ENCODE results near the gene PRKCE.

Gene PRKCE

DNA sequence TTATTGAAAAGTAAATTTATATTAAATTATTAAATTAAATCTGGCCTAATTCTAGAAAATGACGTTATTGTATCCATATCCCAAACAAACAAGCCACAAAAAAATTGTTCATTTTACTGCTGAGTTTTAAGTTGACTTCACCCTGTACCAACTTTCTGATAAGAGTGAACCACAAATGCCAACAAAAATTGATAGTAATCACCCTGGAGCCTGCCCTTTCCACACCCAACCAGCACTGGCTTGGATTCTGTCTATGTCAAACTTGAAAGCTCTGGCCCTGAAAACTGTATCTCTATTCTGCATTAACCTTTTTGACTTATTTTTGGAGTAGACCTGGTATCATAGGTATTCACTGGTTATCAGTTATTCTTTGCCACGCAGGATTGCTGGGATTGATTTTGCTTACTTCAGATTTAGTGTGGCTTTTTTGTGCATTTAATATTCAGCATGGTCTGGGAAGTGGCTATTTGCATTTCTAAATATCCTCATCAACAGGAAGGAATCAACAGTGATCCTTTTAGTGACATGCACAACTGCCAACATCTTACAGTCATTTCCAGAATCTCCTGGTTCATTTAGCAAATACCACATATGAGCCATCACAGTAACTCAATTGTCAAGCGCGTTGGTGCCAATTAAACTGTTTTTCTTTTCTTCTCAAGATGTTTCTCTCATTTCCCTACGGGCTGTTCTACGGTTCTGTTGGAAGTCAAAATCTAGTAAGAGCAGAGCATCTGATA, 29.0 kb upstream of the PRKCE start:
- DNase-seq (ENCODE audit: low read depth, low spot score) = no peak
- Histone ChIP-seq H3K4me1 (ENCODE audit: insufficient read depth, insufficient read length) (no peaks in the 10 kb centered on the region), H3K36me3 (ENCODE audit: insufficient read depth, insufficient read length, low read length) (no peaks in the 10 kb centered on the region), H3K4me3 (ENCODE audit: insufficient read length, low read depth) (no peak overlapping the region), H3K9me3 (ENCODE audit: insufficient read depth, low read length) (no peaks in the 10 kb centered on the region), H3K27me3 (ENCODE audit: insufficient read depth, insufficient read length) (no peaks in the 10 kb centered on the region), H3K9ac (ENCODE audit: insufficient read length, low read depth) (no peak overlapping the region)
- TF ChIP-seq SUZ12 (IDR thresholded peaks at IDR 0.05; ENCODE audit: extremely low read depth, insufficient read depth, insufficient read length) (no peak), ZNF274 (IDR thresholded peaks at IDR 0.05; ENCODE audit: low read depth, low read length) (no peak), YY1 (IDR thresholded peaks at IDR 0.05; ENCODE audit: insufficient read depth, insufficient read length) (no peak)

DNA sequence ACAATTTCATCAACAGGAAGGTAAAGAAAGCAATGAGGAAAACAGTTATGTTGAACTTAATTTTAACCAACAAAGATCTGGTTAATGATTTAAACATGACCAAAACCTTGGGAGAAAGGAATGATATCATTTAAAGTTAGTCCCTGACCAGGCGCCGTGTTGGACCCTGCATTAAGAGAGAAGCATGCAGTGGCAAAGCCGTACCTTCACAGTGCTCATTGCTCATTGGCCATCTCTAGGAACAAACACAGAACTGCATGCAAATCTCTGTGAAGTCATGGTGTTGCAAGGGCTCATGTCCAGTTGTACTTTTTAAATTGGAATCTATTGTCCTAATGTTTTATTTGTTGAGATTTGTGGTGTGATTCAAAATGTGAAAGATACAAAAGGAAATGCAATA, 28.4 kb upstream of the PRKCE start:
- Histone ChIP-seq H3K9ac (ENCODE audit: insufficient read length, low read depth) (no peak overlapping the region), H3K4me3 (ENCODE audit: insufficient read length, low read depth) (no peak overlapping the region), H3K4me1 (ENCODE audit: insufficient read depth, insufficient read length) (no peaks in the 10 kb centered on the region), H3K36me3 (ENCODE audit: insufficient read depth, insufficient read length, low read length) (no peaks in the 10 kb centered on the region), H3K9me3 (ENCODE audit: insufficient read depth, low read length) (no peaks in the 10 kb centered on the region), H3K27me3 (ENCODE audit: insufficient read depth, insufficient read length) (no peaks in the 10 kb centered on the region)
- TF ChIP-seq ZNF274 (IDR thresholded peaks at IDR 0.05; ENCODE audit: low read depth, low read length) (no peak), SUZ12 (IDR thresholded peaks at IDR 0.05; ENCODE audit: extremely low read depth, insufficient read depth, insufficient read length) (no peak), YY1 (IDR thresholded peaks at IDR 0.05; ENCODE audit: insufficient read depth, insufficient read length) (no peak)
- DNase-seq (ENCODE audit: low read depth, low spot score) = no peak

DNA sequence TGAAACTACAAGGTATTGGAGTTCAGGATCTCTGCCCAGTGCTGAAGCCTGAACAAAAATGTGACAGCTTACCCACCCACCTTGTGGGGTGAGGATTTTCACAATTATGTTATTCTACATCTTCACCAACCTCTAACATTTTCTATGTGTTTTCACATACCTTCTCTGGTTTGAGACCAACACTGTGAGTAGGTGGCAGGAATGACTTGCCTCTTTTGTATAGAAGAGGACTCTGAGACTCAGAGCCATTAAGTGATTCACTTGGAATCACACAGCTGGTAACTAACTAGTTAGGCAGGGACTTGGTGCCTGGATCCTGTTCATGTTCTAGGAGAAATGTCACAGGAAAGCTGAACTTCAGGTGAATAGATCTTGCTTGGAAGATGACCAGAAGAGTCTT, 25.7 kb upstream of the PRKCE start:
- H3K36me3 ChIP-seq (ENCODE audit: insufficient read depth, insufficient read length, low read length) = no peaks in the 10 kb centered on the region
- TF ChIP-seq ZNF274 (IDR thresholded peaks at IDR 0.05; ENCODE audit: low read depth, low read length) = no peak
- TF ChIP-seq YY1 (IDR thresholded peaks at IDR 0.05; ENCODE audit: insufficient read depth, insufficient read length) = no peak
- TF ChIP-seq SUZ12 (IDR thresholded peaks at IDR 0.05; ENCODE audit: extremely low read depth, insufficient read depth, insufficient read length) = no peak
- H3K4me1 ChIP-seq (ENCODE audit: insufficient read depth, insufficient read length) = no peaks in the 10 kb centered on the region
- H3K27me3 ChIP-seq (ENCODE audit: insufficient read depth, insufficient read length) = no peaks in the 10 kb centered on the region
- H3K4me3 ChIP-seq (ENCODE audit: insufficient read length, low read depth) = no peak overlapping the region
- DNase-seq (ENCODE audit: low read depth, low spot score) = no peak
- no peaks in the 10 kb centered on the region for H3K9me3 ChIP-seq (ENCODE audit: insufficient read depth, low read length)
- H3K9ac ChIP-seq (ENCODE audit: insufficient read length, low read depth) = no peak overlapping the region

DNA sequence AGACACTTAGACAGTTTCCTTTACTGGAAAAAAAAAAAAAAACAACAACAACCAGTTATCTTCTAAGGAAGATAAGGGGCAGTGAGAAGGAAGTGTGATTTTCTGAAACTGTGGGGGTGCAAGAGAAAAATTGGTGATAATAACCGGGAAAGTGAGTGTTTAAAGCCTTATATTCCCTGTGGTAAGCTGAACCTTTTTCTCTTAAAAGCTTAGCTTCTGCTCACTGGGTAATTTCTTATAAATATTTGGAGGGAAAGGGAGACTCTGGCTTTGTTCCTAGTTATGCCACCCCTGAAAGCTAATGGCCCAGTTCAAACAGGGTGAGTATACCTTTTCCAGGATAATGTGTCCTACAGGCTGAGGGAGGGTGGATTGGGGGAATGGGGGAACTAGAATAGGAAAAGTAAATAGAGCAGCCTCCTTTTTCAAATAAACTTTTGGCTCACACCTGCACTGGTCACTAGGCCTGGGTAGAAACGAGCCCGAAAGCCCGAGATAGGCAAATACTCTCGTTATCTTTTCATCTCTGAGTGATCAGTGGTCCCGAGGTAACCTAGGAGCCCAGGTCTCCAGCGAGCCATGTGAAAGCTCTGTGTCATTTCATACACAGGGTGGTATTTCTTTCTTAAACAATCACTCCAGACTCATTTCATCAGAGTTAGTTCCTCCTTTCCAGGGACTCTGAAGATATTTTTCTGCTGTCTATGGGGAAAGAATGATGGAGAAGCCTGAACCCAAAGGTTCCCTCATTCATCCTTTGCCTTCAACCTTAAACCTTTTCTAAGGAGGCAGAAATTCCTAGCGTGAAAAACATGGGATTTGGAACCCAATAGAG, 24.9 kb upstream of the PRKCE start:
- no peaks in the 10 kb centered on the region for H3K4me1 ChIP-seq (ENCODE audit: insufficient read depth, insufficient read length)
- no peaks in the 10 kb centered on the region for H3K9me3 ChIP-seq (ENCODE audit: insufficient read depth, low read length)
- H3K4me3 ChIP-seq (ENCODE audit: insufficient read length, low read depth) = no peak overlapping the region
- TF ChIP-seq ZNF274 (IDR thresholded peaks at IDR 0.05; ENCODE audit: low read depth, low read length) (no peak), SUZ12 (IDR thresholded peaks at IDR 0.05; ENCODE audit: extremely low read depth, insufficient read depth, insufficient read length) (no peak), YY1 (IDR thresholded peaks at IDR 0.05; ENCODE audit: insufficient read depth, insufficient read length) (no peak)
- H3K27me3 ChIP-seq (ENCODE audit: insufficient read depth, insufficient read length) = no peaks in the 10 kb centered on the region
- no peak for DNase-seq (ENCODE audit: low read depth, low spot score)
- H3K36me3 ChIP-seq (ENCODE audit: insufficient read depth, insufficient read length, low read length) = no peaks in the 10 kb centered on the region
- no peak overlapping the region for H3K9ac ChIP-seq (ENCODE audit: insufficient read length, low read depth)

DNA sequence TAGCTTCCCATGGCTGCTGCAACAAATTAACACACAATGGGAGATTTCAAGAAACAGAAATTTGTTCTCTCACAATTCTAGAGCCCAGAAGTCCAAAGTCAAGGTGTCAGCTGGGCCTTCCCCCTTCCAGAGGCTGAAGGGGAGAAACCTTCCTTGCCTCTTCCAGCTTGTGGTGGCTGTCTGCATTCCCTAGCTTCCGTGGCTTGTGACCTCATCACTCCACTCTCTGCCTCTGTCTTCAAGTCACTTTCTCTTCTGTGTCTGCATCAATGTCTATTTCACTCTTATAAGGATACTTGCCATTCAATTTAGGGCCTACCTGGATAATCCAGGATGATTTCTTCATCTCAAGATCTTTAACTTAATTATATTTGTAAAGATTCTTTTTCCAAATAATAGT, 23.6 kb upstream of the PRKCE start:
- no peak for DNase-seq (ENCODE audit: low read depth, low spot score)
- no peak overlapping the region for H3K9ac ChIP-seq (ENCODE audit: insufficient read length, low read depth)
- no peak overlapping the region for H3K4me3 ChIP-seq (ENCODE audit: insufficient read length, low read depth)
- no peaks in the 10 kb centered on the region for H3K36me3 ChIP-seq (ENCODE audit: insufficient read depth, insufficient read length, low read length)
- TF ChIP-seq YY1 (IDR thresholded peaks at IDR 0.05; ENCODE audit: insufficient read depth, insufficient read length) (no peak), SUZ12 (IDR thresholded peaks at IDR 0.05; ENCODE audit: extremely low read depth, insufficient read depth, insufficient read length) (no peak), ZNF274 (IDR thresholded peaks at IDR 0.05; ENCODE audit: low read depth, low read length) (no peak)
- no peaks in the 10 kb centered on the region for H3K4me1 ChIP-seq (ENCODE audit: insufficient read depth, insufficient read length)
- H3K27me3 ChIP-seq (ENCODE audit: insufficient read depth, insufficient read length) = no peaks in the 10 kb centered on the region
- no peaks in the 10 kb centered on the region for H3K9me3 ChIP-seq (ENCODE audit: insufficient read depth, low read length)

DNA sequence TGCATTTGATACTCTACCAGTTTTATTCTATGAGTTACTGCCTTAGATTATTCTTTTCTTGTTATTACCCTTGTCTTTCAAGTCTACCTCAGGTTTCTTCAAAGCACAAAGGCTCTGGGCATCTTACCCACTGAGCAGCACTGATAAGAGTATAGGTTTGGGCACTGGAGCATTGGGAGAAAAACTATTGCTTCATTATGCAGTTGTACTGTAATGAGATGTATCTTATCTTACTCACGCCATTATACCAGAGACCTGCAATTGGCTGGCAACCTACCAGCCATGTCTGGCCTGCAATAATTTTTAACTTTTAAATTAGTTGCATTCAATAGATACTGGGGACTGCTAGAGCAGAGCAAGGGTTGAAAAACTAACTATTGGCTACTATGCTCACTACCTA, 21.5 kb upstream of the PRKCE start:
- Histone ChIP-seq H3K4me3 (ENCODE audit: insufficient read length, low read depth) (no peak overlapping the region), H3K9me3 (ENCODE audit: insufficient read depth, low read length) (no peaks in the 10 kb centered on the region), H3K9ac (ENCODE audit: insufficient read length, low read depth) (no peak overlapping the region), H3K27me3 (ENCODE audit: insufficient read depth, insufficient read length) (no peaks in the 10 kb centered on the region), H3K36me3 (ENCODE audit: insufficient read depth, insufficient read length, low read length) (no peaks in the 10 kb centered on the region), H3K4me1 (ENCODE audit: insufficient read depth, insufficient read length) (no peaks in the 10 kb centered on the region)
- DNase-seq (ENCODE audit: low read depth, low spot score) = no peak
- TF ChIP-seq ZNF274 (IDR thresholded peaks at IDR 0.05; ENCODE audit: low read depth, low read length) = no peak
- no peak for TF ChIP-seq YY1 (IDR thresholded peaks at IDR 0.05; ENCODE audit: insufficient read depth, insufficient read length)
- TF ChIP-seq SUZ12 (IDR thresholded peaks at IDR 0.05; ENCODE audit: extremely low read depth, insufficient read depth, insufficient read length) = no peak

DNA sequence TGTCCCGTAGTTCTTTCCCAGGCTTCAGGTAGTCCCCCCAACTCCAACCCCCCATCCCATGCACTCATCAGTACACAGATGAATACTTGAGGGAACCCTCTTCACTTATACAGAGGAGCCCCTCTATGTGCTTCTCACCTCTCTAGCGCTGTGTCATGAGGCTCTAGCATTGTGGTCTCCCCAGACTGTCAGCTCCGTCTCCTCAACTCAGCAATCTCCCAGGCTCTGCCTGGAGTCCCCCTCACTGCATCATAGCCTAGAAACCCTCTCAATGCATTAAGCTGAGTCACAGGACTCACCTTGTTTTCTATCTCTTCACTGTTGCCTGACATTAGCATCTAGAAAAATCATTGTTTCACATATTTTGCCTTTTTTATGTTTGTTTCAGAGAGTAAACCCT, 20.2 kb upstream of the PRKCE start:
- Histone ChIP-seq H3K4me1 (ENCODE audit: insufficient read depth, insufficient read length) (no peaks in the 10 kb centered on the region), H3K4me3 (ENCODE audit: insufficient read length, low read depth) (no peak overlapping the region), H3K9ac (ENCODE audit: insufficient read length, low read depth) (no peak overlapping the region), H3K27me3 (ENCODE audit: insufficient read depth, insufficient read length) (no peaks in the 10 kb centered on the region), H3K9me3 (ENCODE audit: insufficient read depth, low read length) (no peaks in the 10 kb centered on the region), H3K36me3 (ENCODE audit: insufficient read depth, insufficient read length, low read length) (no peaks in the 10 kb centered on the region)
- no peak for TF ChIP-seq YY1 (IDR thresholded peaks at IDR 0.05; ENCODE audit: insufficient read depth, insufficient read length)
- TF ChIP-seq SUZ12 (IDR thresholded peaks at IDR 0.05; ENCODE audit: extremely low read depth, insufficient read depth, insufficient read length) = no peak
- TF ChIP-seq ZNF274 (IDR thresholded peaks at IDR 0.05; ENCODE audit: low read depth, low read length) = no peak
- DNase-seq (ENCODE audit: low read depth, low spot score) = no peak

All from NT2/D1 (cell line).